Fibroblast of pulmonary artery (primary cell): Measurements from ENCODE around the gene CAMK1D.

Experiments used
- DNase-seq: peaks from one replicate; pipeline ENCODE4 v3.0.0-alpha.2; 2010; ENCODE audit warnings: low read depth
- H3K4me3 ChIP-seq: replicated peaks from 2 replicates; pipeline ENCODE4 v1.5.1; 2011; ENCODE audit warnings: low read depth, mild to moderate bottlenecking, control low read depth, low read length, moderate library complexity
- CTCF ChIP-seq: IDR thresholded peaks from 2 replicates; pipeline ENCODE4 v1.5.1; 2011; ENCODE audit warnings: mild to moderate bottlenecking, control low read depth, low read length, inconsistent platforms; ENCODE audit errors: missing control alignments

Gene CAMK1D

DNA sequence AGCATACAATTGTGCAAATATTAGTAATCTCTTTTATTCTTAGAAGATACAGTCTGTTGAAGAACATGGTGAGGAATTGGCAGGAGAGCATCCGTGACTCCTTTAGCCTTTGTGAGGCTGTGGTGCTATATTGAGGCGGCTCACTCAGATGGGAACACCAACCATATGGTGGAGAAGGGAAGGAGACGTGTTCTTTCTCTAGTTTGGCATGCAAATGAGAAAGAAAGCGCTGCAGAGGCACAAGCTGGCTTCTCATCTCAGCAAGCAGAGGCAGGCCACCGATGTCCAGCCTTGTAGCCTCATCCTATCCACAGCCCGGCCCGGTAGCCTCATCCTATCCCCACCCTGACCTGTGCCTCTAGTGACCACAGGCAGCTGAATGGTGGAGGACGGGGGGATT, 288.3 kb downstream of the CAMK1D start:
- no peak overlapping the region for H3K4me3 ChIP-seq
- no peak for TF ChIP-seq CTCF
- DNase-seq = no peak

- no peak for DNase-seq
- no peak overlapping the region for H3K4me3 ChIP-seq
- no peak for TF ChIP-seq CTCF
Observed at GRCh38 chr10:12638103-12638502, 288.8 kb downstream of the CAMK1D start.

GRCh38 chr10:12638781-12639180, 289.4 kb downstream of the CAMK1D start:
- no peak for DNase-seq

DNA sequence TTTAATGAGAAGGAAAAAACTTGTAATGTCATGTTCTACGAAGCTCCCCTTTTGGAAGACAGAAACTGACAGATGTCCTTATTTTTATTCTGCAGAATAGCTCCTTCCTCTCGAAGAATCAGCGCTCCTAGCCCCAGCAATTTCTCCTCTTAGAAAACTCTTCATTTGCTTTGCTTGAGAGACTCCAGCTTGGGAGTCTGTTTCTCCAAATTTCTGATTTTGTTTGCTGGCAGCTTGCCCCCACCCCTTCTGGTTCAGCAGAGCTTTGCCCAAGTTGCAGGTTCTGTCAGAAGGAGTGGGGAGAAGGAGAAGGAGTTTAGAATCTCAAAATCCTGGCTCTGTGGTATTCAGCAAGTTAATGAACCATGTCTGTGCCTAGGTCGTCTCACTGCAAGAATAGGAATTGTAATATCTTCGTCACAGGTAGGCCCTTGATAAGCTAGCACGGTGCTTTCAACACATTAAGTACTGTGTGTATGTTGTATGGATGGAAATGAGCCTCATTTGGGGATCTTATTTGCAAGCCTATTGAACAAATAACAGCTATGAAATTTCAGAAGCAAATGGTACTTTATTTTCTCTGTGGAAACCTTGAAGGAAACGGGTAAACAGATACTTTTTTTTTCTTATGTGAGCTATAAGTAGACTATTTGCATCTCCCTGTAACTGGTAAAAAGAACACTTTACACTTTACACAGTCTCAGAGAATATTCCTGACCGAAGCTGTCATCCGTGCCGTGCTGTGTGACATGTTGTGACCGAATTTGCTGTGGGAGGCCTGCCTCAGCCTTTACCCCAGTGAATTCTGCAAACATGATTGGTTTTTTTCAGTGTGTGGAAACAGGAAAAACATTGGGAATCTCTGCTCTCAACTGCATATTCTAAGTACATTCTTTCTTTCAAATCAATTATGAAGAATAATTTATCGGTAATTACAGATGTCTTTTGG, 290.9 kb downstream of the CAMK1D start:
- DNase-seq = no peak
- no peak for TF ChIP-seq CTCF
- no peak overlapping the region for H3K4me3 ChIP-seq

More at GRCh38 chr10:12638781-12639180, 289.4 kb downstream of the CAMK1D start:
- H3K4me3 ChIP-seq = no peak overlapping the region
- no peak for TF ChIP-seq CTCF

DNA sequence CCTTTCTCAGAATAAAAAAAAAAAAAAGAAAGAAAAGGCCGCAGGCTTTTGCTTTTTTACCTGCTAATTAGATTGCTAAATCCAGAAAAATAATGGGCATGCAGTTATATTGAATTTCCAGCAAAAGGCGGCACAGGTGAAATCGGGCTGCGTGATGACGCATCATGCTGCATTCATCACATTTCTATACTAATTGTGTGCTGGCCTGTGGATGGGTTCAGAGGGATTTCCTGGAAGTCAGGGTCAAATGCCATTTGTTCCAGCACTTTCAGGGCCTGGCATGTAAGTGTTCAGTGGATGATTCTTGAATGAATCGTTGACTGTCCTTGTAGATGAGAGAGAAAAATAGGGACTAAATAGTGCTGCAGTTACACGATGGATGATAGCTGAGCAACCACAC, 292.7 kb downstream of the CAMK1D start:
- DNase-seq = no peak
- no peak for TF ChIP-seq CTCF
- no peak overlapping the region for H3K4me3 ChIP-seq

GRCh38 chr10:12643279-12643678, 293.9 kb downstream of the CAMK1D start:
- no peak for TF ChIP-seq CTCF
- no peak for DNase-seq
- H3K4me3 ChIP-seq = no peak overlapping the region
